Measurements from ENCODE around the gene SERGEF. TPM values are rescaled to one million over a fixed set of nuclear protein-coding genes. Genes with fewer than 3 reads are reported as not detected.

SERGEF gene
- total and polyA plus RNA-seq, 4 donors: 12.0 to 17.9 (median 13.4) TPM

- 95% methylated on average over 4 of the region's 4 CpGs for WGBS
- Histone ChIP-seq H3K9me3 (ENCODE audit: control insufficient read depth in 4 of 4, low read length in 3 of 4) (no peaks in the 10 kb centered on the region), H3K27ac (ENCODE audit: low read depth in 1 of 2, low read length in 2 of 2) (no peak overlapping the region), H3K36me3 (ENCODE audit: control insufficient read depth in 4 of 4, insufficient read depth in 3 of 4, low read depth in 1 of 4, low read length in 3 of 4) (peaks cover 0 to 11% (median 2%) of the 10 kb centered on the region in 4 donors), H3K4me1 (ENCODE audit: control insufficient read depth in 4 of 4, insufficient read depth in 4 of 4, low read length in 3 of 4) (peaks cover 2 to 7% (median 5%) of the 10 kb centered on the region in 4 donors), H3K4me3 (ENCODE audit: low read depth in 1 of 3, low read length in 3 of 3) (no peak overlapping the region), H3K27me3 (ENCODE audit: control insufficient read depth in 4 of 4, insufficient read depth in 4 of 4, low read length in 3 of 4) (no peaks in the 10 kb centered on the region), H3K9ac (ENCODE audit: low read depth in 1 of 2, low read length in 2 of 2) (no peak overlapping the region)
- no peak for DNase-seq (ENCODE audit: low spot score)
- no peak for TF ChIP-seq TAF1 (conservative IDR thresholded peaks at IDR 0.05)
- no peak for TF ChIP-seq REST (IDR thresholded peaks at IDR 0.05)
- no peak for TF ChIP-seq FOXA2 (IDR thresholded peaks at IDR 0.05)
- no peak for TF ChIP-seq FOXA1 (IDR thresholded peaks at IDR 0.05)
- TF ChIP-seq MAX (IDR thresholded peaks at IDR 0.05): no peak
- TF ChIP-seq SP1 (IDR thresholded peaks at IDR 0.05): no peak
- TF ChIP-seq EGR1 (IDR thresholded peaks at IDR 0.05; ENCODE audit: low read depth in 2 of 2): no peak
- no peak for TF ChIP-seq HNF4A (conservative IDR thresholded peaks at IDR 0.05)
- TF ChIP-seq GABPA (IDR thresholded peaks at IDR 0.05 in 1 of 2, conservative IDR thresholded peaks at IDR 0.05 in 1 of 2): no peak
- TF ChIP-seq RXRA (IDR thresholded peaks at IDR 0.05): no peak
- TF ChIP-seq JUND (IDR thresholded peaks at IDR 0.05): no peak
- no peak for TF ChIP-seq HNF4G (IDR thresholded peaks at IDR 0.05)
- TF ChIP-seq RAD21 (IDR thresholded peaks at IDR 0.05): no peak
- TF ChIP-seq, protein P1, sequence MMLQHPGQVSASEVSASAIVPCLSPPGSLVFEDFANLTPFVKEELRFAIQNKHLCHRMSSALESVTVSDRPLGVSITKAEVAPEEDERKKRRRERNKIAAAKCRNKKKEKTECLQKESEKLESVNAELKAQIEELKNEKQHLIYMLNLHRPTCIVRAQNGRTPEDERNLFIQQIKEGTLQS (IDR thresholded peaks at IDR 0.05): no peak
- TF ChIP-seq, protein P2, sequence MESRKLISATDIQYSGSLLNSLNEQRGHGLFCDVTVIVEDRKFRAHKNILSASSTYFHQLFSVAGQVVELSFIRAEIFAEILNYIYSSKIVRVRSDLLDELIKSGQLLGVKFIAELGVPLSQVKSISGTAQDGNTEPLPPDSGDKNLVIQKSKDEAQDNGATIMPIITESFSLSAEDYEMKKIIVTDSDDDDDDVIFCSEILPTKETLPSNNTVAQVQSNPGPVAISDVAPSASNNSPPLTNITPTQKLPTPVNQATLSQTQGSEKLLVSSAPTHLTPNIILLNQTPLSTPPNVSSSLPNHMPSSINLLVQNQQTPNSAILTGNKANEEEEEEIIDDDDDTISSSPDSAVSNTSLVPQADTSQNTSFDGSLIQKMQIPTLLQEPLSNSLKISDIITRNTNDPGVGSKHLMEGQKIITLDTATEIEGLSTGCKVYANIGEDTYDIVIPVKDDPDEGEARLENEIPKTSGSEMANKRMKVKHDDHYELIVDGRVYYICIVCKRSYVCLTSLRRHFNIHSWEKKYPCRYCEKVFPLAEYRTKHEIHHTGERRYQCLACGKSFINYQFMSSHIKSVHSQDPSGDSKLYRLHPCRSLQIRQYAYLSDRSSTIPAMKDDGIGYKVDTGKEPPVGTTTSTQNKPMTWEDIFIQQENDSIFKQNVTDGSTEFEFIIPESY (IDR thresholded peaks at IDR 0.05): no peak
- no peak for TF ChIP-seq CTCF (IDR thresholded peaks at IDR 0.05; ENCODE audit: low read depth, low read length, missing input control)
- no peak for TF ChIP-seq NR2F2 (IDR thresholded peaks at IDR 0.05)
- TF ChIP-seq YY1 (IDR thresholded peaks at IDR 0.05): no peak
These were observed 7.3 kb downstream of the SERGEF start for GRCh38 chr11:18005376-18006129.
